GM18868 (cell line): Measurements from ENCODE around the gene CHST15.
"Not testable (repeated sequence)": the region's sequence is repeated elsewhere in the genome, so short reads cannot be mapped to it uniquely, and the experiment has no call there.

Experiments used
- ATAC-seq: cut with Tn5 transposase; IDR thresholded peaks from one replicate; pipeline ENCODE4 v1.9.1; 2021; ENCODE audit warnings: mild to moderate bottlenecking, moderate library complexity; ENCODE audit not compliant: unreplicated experiment

Gene CHST15

GRCh38 chr10:124101351-124101750, 8.0 kb upstream of the CHST15 start:
- no peak for ATAC-seq

GRCh38 chr10:124100651-124101050, 7.3 kb upstream of the CHST15 start:
- ATAC-seq: not testable (repeated sequence)

DNA sequence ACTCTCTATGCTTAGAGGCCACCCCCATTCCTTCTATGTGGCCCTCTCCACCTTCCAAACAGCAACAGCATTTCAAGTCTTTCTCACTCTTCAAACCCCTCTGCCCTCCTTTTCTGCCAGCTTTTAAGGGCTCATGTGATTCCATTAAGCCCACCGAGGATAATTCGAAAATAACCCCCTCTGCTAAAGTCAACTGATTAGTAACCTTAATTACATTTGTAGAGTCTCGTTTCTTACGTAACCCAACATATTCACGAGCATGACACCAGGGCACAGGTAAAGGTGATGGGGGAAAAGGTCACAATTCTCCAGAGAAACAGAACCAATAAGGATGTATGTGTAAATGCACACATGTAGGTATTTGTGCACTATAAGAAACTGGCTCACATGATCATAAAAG, 6.7 kb upstream of the CHST15 start:
- no peak for ATAC-seq

GRCh38 chr10:124099604-124100003, 6.2 kb upstream of the CHST15 start:
- ATAC-seq: no peak

- ATAC-seq: no peak
Observed at GRCh38 chr10:124098575-124098974, 5.2 kb upstream of the CHST15 start.

DNA sequence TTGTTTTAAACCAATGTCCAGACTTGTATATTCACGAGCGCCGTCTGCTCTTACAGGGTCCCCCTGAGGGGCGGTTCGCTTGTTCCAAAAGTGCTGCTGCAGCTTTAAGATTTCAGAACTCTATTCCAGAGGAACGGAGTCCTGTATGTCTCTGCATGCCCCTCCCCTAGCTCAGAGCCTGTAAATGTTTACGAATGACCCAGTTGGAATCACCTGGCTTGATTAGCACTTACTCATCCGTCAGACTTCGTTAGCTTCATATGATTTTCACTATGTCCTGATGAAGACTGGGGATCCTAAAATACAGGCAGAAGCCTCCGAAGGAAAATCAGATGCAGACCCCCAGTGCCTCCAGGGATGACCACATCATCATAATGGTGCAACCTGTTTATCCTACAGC, 4.5 kb upstream of the CHST15 start:
- no peak for ATAC-seq

GRCh38 chr10:124096494-124096893, 3.1 kb upstream of the CHST15 start:
- no peak for ATAC-seq

GRCh38 chr10:124095801-124096200, 2.4 kb upstream of the CHST15 start:
- not testable (repeated sequence) for ATAC-seq

DNA sequence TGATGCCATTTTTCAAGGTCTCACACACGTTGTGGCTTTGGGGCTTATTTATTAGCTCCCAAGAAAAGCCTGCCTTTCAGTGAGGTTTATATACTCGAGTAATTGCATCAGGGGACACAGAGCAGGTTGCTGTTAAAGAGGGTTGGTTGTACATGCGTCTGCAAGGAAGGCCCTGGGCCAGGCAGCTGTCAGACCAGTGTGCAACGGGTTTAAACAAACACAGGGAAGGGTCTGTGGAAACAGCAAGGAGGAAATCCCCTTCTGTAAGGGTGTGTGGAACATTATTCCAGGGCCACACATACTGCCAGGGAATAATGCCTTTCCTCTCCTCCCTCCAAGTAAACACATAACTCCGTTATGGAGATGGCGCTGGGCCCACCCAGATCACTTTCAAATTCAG, 1.7 kb upstream of the CHST15 start:
- ATAC-seq: no peak

DNA sequence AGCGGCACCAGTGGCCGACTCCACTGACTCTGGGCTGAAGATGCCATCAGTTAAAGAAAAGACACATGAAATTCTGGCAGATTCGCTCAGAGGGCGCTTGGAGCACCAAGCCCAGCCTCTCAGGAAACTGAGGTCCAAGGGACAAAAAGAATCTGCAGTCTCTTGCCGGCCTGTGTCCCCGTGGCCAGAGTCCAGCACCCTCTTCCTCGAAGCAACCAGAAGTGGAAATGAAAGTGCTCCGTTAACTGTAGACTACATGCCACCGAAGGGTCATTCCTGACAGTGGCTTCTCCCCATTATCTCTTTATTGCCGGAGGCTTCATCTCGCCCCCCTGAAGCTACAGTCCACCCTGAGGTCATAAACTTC, 1.0 kb upstream of the CHST15 start:
- ATAC-seq: no peak

DNA sequence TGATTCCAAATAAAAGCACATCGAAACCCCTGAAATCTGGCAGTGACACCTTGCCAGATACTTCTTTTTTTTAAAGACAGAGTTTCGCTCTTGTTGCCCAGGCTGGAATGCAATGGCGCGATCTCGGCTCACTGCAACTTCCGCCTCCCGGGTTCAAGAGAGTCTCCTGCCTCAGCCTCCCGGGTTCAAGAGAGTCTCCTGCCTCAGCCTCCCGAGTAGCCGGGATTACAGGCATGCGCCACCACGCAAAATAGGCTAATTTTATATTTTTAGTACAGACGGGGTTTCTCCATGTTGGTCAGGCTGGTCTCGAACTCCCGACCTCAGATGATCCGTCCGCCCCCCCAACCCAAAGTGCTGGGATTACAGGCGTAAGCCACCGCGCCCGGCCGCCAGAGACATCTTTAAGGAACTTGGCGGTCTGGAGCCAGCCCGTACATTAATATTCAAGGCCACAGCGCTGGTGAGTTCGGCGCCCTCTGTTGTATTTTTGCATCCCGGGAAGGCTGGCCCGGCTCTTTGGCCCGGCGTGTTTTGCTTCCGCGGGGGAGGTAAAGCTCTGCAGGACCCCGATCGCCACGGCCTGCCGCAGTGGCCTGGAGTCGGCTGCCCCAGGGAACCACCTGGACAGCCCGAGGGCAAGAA, 498 bp upstream of the CHST15 start:
- ATAC-seq: not testable (repeated sequence)

DNA sequence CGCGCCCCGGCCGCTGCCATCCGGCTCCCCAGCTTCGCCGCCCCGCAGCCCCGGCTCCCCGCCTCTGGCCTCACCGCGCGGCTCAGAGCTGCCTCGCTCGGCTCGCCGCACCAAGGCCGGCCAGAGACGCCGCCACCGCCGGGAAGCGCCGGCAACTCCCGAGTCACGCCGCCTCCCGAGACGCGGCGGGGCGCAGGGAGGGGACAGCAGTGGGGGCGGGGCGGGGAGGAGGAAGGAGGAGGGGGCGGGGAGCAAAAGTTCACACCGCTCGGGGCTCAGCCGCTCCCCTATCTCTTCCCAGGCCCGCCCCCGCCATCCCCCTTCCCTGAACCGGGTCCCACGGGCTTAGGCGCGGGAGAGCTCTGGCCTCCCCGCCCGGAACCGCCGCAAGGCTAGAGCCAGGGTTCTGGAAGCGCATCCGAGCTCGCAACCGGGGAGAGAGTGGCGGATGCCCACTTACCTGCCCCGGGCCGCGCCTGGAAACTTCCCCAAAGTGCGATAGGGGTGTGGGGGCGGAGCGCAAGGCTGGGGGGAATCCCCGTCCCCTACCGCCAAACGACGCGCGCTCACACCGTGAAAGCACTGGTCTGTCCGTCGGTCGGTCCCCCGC, 1.0 kb downstream of the CHST15 start:
- ATAC-seq: no peak

GRCh38 chr10:124091646-124092249, 1.6 kb downstream of the CHST15 start:
- ATAC-seq: no peak

DNA sequence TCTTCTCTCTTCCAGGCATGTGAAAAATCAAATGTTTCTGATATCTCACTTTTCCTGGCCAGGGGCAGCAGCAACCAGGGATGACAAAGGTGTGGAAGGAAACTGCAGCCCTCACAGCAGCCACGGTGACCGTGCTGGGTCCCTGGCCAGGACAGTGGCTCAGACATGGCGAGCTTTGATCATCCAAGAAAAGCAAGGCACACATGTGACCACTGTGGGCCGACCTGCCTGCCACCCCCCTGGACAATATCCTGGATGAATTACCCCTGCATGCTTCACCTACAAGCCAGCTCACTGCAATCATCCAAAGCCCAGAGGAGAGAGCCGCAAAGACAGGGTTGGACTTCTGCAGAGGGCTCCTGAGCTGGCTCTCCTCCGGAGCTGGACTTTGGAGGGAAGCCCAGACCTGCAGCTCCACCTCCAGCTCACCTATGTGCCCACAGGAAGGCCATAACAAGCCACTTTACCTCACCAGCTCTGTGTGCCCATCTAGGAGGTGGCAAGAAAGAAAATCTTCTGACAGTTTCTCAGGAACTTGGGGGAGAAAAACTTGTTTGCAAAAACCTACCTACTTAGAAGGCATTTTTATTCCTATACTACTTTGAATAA, 2.7 kb downstream of the CHST15 start:
- no peak for ATAC-seq

DNA sequence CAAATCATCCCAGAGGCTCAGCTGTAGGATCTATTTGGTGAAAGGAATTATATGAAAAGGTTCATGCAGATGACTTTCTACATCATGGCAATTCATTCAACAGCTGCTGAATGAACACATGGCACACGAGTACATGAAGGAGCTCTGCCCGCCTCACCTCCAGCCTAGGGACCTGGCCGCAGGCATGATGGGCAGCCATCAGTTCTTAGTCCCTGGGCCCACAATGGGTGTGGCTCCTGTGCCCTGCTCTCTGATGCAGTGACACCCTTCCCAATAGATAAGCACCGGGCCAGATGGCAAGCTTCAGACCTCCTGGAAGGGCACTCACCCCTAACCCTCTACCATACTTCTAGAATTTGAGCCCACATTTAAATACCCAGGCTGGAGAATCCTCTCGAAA, 3.5 kb downstream of the CHST15 start:
- no peak for ATAC-seq

- ATAC-seq: no peak
Observed at GRCh38 chr10:124088915-124089314, 4.5 kb downstream of the CHST15 start.

- no peak for ATAC-seq
Observed at GRCh38 chr10:124087672-124088634, 5.4 kb downstream of the CHST15 start.

DNA sequence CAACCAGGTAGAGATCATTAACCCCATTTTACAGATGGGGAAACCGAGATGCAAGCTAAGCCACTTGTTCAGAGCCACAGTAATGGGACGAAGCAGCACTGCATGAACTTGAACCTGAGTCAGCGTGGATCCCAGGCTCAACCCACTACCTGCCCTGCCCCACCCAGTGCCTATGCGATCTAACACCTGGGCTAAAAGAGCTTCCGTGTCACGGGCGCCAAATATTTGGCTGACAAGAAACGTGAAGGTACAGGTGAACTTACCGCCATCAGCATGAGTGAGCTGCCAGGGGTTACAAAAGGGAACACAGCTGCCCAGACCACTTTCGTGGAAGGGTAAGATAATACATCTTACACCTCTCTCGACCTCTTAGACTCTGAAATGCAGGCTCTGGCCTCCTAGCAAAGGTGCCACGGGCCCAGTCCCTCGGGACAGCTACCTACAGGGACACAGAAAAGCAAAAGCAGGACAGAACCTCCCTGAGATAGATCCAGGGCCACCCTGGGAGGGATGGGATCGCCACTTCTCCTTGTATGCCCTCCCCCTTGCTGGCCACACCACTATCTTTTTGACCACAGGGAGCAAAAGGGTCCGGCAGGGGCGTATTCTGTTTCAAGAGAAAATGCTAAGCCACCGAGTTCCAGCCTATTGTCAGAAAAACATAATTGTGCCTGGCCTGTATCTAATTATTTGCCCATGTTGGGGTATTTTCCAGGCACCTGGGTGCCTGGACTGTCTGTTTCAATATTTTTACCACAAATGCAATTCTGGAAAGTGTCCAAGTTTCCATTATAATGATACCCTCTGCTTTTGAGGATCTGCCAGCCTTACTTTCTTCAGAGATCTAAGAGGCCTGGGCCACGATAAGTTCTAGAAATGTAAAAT, 6.4 kb downstream of the CHST15 start:
- ATAC-seq: no peak

DNA sequence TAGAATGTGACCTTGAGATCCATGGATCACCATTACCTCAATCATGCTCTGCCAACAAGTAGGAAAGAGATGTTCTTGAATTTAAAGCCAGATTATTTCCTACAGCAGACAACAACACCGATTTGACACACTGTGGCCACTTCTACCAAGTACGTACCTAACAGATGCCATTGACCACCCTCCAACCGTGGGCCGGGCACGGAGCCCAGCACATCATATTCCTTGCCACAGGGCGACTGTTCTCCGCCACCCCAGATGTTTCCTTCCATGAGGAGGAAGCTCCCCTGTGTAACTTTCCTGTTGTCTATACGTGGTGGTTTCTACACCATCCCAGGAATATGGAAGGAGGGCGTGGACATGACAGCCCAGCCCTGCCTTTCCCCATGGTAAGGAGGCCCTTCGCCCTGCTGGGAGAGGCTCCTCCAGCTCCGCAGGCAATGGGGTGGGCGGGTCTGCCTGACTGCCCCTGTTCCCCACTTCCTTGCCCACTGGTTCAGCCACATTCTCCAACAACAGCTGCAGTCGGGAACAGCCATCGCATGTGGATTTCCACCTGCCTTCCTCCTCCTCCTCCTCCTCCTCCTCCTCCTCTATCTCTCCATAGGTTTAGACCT, 7.2 kb downstream of the CHST15 start:
- no peak for ATAC-seq

- no peak for ATAC-seq
Observed at GRCh38 chr10:124085680-124086079, 7.7 kb downstream of the CHST15 start.
